ENCODE data around the gene ZHX3. TPM values are rescaled to one million over a fixed set of nuclear protein-coding genes. Genes with fewer than 3 reads are reported as not detected.

The ZHX3 gene
- total RNA-seq, 1 experiment from 2014 or later, result 24.6 TPM

DNA sequence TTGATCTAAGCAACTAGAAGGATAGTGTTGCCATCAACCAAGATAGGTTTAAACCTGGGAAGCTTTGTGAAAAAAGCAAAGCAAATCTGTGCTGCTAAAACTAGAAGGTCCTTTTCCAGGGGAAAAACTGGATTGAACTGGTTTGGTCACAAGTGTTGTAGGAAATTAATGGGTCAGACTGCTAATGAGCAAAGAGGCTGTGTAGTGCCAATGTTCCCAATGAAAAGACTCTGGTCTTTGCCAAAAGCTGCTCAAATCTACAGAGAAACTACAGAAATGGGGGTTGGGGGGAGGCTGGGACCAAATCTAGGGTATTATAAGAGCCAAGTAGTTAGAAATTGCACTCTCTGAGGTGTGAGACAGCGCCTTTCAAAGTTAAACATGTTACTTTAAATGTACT lies 95.2 kb downstream of the ZHX3 start:
- no peak for DNase-seq
- Mint-ChIP-seq H3K4me1 (ENCODE audit: low read depth, unreplicated experiment) (no peaks in the 10 kb centered on the region), H3K27ac (ENCODE audit: unreplicated experiment) (no peak overlapping the region), H3K9me3 (ENCODE audit: unreplicated experiment) (no peaks in the 10 kb centered on the region), H3K27me3 (ENCODE audit: insufficient read depth, unreplicated experiment) (no peaks in the 10 kb centered on the region), H3K4me3 (ENCODE audit: unreplicated experiment) (no peak overlapping the region), H3K36me3 (ENCODE audit: insufficient read depth, unreplicated experiment) (no peaks in the 10 kb centered on the region)
- H3K4me3 ChIP-seq (ENCODE audit: low read depth, low read length), result no peak overlapping the region
- POLR2A ChIA-PET, result no interaction called here
- intact Hi-C loops (cut with micrococcal nuclease; ENCODE audit: unreplicated experiment), result no loop called here
- no peaks in the 10 kb centered on the region for H3K9me3 ChIP-seq
- TF ChIP-seq, protein P1, sequence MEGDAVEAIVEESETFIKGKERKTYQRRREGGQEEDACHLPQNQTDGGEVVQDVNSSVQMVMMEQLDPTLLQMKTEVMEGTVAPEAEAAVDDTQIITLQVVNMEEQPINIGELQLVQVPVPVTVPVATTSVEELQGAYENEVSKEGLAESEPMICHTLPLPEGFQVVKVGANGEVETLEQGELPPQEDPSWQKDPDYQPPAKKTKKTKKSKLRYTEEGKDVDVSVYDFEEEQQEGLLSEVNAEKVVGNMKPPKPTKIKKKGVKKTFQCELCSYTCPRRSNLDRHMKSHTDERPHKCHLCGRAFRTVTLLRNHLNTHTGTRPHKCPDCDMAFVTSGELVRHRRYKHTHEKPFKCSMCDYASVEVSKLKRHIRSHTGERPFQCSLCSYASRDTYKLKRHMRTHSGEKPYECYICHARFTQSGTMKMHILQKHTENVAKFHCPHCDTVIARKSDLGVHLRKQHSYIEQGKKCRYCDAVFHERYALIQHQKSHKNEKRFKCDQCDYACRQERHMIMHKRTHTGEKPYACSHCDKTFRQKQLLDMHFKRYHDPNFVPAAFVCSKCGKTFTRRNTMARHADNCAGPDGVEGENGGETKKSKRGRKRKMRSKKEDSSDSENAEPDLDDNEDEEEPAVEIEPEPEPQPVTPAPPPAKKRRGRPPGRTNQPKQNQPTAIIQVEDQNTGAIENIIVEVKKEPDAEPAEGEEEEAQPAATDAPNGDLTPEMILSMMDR (IDR thresholded peaks at IDR 0.05; ENCODE audit: insufficient read depth in 1 of 2, low read depth in 1 of 2, low read length in 1 of 2, severe bottlenecking in 1 of 2, unreplicated experiment in 1 of 2), result no peak
- H3K27me3 ChIP-seq (replicated peaks; ENCODE audit: control insufficient read depth, insufficient read depth, low read length), result no peaks in the 10 kb centered on the region
- no peaks in the 10 kb centered on the region for H3K4me1 ChIP-seq
- BruUV-seq (replicated peaks), result no TSS peak
- CTCF ChIA-PET, result interaction anchor here (0.6 to 1.5 kb wide), 3 partner anchors 10 to 410 kb away, joined by 3 to 6 read pairs (median 5); no protein-coding TSS in a partner anchor
- H3K36me3 ChIP-seq (ENCODE audit: control insufficient read depth, insufficient read depth, low read length), result no peaks in the 10 kb centered on the region

DNA sequence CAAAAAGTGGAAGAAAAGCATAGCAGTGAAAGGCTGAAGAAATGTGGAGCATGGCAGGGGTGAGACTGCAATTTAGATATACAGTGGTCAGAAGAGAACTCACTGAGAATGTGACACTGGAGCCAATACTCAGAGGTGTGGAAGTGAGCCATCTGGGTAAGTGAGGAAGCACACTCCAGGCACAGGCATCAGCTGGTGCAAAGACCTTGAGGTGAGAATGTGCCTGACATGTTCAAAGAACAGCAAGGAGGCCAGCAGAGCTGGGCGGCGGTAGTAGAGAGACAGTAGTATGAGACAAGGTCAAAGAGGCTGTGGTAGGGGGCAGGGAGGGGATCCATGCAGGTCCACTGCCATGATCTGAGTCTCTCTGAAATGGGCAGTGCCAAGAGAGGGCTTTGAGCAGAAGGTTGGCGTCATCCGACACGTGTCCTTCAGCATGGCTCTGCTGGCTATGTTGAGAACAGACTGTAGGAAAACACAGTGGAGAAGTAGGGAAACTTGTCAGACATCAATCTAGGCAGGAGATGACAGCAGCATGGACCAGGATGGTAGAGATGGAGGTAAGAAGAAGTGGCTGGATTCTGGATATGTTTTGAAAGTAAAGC lies 95.8 kb downstream of the ZHX3 start:
- H3K9me3 Mint-ChIP-seq (ENCODE audit: unreplicated experiment), result no peaks in the 10 kb centered on the region
- H3K36me3 Mint-ChIP-seq (ENCODE audit: insufficient read depth, unreplicated experiment), result no peaks in the 10 kb centered on the region
- Histone ChIP-seq H3K9me3 (no peaks in the 10 kb centered on the region), H3K36me3 (ENCODE audit: control insufficient read depth, insufficient read depth, low read length) (no peaks in the 10 kb centered on the region), H3K4me1 (no peaks in the 10 kb centered on the region), H3K27me3 (replicated peaks; ENCODE audit: control insufficient read depth, insufficient read depth, low read length) (no peaks in the 10 kb centered on the region), H3K4me3 (ENCODE audit: low read depth, low read length) (no peak overlapping the region)
- H3K4me3 Mint-ChIP-seq (ENCODE audit: unreplicated experiment), result no peak overlapping the region
- no peaks in the 10 kb centered on the region for H3K27me3 Mint-ChIP-seq (ENCODE audit: insufficient read depth, unreplicated experiment)
- no TSS peak for BruUV-seq (replicated peaks)
- no peak overlapping the region for H3K27ac Mint-ChIP-seq (ENCODE audit: unreplicated experiment)
- ChIA-PET POLR2A (no interaction called here), CTCF (interaction anchor here (1.5 kb wide), 1 partner anchor 11 kb away, joined by 5 read pairs; no protein-coding TSS in a partner anchor)
- intact Hi-C loops (cut with micrococcal nuclease; ENCODE audit: unreplicated experiment), result no loop called here
- DNase-seq, result no peak
- H3K4me1 Mint-ChIP-seq (ENCODE audit: low read depth, unreplicated experiment), result no peaks in the 10 kb centered on the region
- TF ChIP-seq, protein P1 (IDR thresholded peaks at IDR 0.05; ENCODE audit: insufficient read depth in 1 of 2, low read depth in 1 of 2, low read length in 1 of 2, severe bottlenecking in 1 of 2, unreplicated experiment in 1 of 2), result no peak

DNA sequence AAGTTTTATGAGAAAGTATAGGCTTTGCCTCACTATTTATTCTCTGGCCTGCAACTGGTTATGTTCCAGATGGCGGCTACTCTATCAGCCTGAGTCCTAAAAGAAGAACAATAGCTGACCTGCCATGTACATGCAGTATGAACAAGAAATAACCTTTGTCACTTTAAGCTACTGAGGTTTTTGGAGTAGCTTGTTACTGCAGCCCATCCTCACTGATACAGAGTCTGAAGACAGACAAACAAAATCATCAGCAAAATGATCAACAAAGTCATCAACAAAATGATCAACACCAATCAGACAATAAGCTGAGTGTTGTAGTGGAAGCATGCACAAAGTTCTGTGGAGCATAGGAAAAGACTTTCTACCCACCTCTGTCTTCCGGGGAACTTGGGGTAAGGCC lies 97.7 kb downstream of the ZHX3 start:
- no peak overlapping the region for H3K4me3 Mint-ChIP-seq (ENCODE audit: unreplicated experiment)

More for the DNA sequence above, 97.7 kb downstream of the ZHX3 start:
- Mint-ChIP-seq H3K36me3 (ENCODE audit: insufficient read depth, unreplicated experiment) (no peaks in the 10 kb centered on the region), H3K4me1 (ENCODE audit: low read depth, unreplicated experiment) (no peaks in the 10 kb centered on the region), H3K27me3 (ENCODE audit: insufficient read depth, unreplicated experiment) (no peaks in the 10 kb centered on the region), H3K27ac (ENCODE audit: unreplicated experiment) (no peak overlapping the region), H3K9me3 (ENCODE audit: unreplicated experiment) (no peaks in the 10 kb centered on the region)
- H3K4me1 ChIP-seq, result no peaks in the 10 kb centered on the region
- no peaks in the 10 kb centered on the region for H3K36me3 ChIP-seq (ENCODE audit: control insufficient read depth, insufficient read depth, low read length)
- no TSS peak for BruUV-seq (replicated peaks)
- ChIA-PET CTCF (interaction anchor here (1.8 to 2.8 kb wide), 2 partner anchors 13 to 47 kb away, joined by 6 to 16 read pairs; no protein-coding TSS in a partner anchor), POLR2A (no interaction called here)
- H3K9me3 ChIP-seq, result no peaks in the 10 kb centered on the region
- intact Hi-C loops (cut with micrococcal nuclease; ENCODE audit: unreplicated experiment), result no loop called here
- TF ChIP-seq, protein P1 (IDR thresholded peaks at IDR 0.05; ENCODE audit: insufficient read depth in 1 of 2, low read depth in 1 of 2, low read length in 1 of 2, severe bottlenecking in 1 of 2, unreplicated experiment in 1 of 2), result no peak
- DNase-seq, result no peak
- H3K4me3 ChIP-seq (ENCODE audit: low read depth, low read length), result no peak overlapping the region
- no peaks in the 10 kb centered on the region for H3K27me3 ChIP-seq (replicated peaks; ENCODE audit: control insufficient read depth, insufficient read depth, low read length)
